Activated naive CD8-positive, alpha-beta T cell treated with anti-CD3 and anti-CD28 coated beads for 36 hours (primary cell): ENCODE measurements around the gene PRADC1. TPM values are rescaled to one million over a fixed set of nuclear protein-coding genes. Genes with fewer than 3 reads are reported as not detected.

ENCODE experiments used
- DNase-seq: peaks from one replicate; pipeline ENCODE4 v3.0.0; 2021
- H3K27ac Mint-ChIP-seq: one replicate; pipeline ENCODE4 v1.8.0; 2022; ENCODE audit warnings: mild to moderate bottlenecking, moderate library complexity, mixed read lengths
- H3K27me3 Mint-ChIP-seq: one replicate; pipeline ENCODE4 v1.8.0; 2022; ENCODE audit warnings: mild to moderate bottlenecking, mixed read lengths
- H3K36me3 Mint-ChIP-seq: one replicate; pipeline ENCODE4 v1.8.0; 2021; ENCODE audit warnings: mild to moderate bottlenecking, mixed read lengths
- H3K4me1 Mint-ChIP-seq: one replicate; pipeline ENCODE4 v1.8.0; 2021; ENCODE audit warnings: mixed read lengths
- H3K4me3 Mint-ChIP-seq: one replicate; pipeline ENCODE4 v1.8.0; 2022; ENCODE audit warnings: mild to moderate bottlenecking, moderate library complexity, mixed read lengths
- H3K9me3 Mint-ChIP-seq: one replicate; pipeline ENCODE4 v1.8.0; 2022; ENCODE audit warnings: mixed read lengths
- total RNA-seq, 2 experiments: library from RNA; stranded (reverse); gene quantifications; one replicate each; pipeline ENCODE4 v1.2.3, GENCODE V29; 2021

PRADC1 gene
- 10 to 100 TPM; 19.6 to 20.9 TPM for total RNA-seq

DNA sequence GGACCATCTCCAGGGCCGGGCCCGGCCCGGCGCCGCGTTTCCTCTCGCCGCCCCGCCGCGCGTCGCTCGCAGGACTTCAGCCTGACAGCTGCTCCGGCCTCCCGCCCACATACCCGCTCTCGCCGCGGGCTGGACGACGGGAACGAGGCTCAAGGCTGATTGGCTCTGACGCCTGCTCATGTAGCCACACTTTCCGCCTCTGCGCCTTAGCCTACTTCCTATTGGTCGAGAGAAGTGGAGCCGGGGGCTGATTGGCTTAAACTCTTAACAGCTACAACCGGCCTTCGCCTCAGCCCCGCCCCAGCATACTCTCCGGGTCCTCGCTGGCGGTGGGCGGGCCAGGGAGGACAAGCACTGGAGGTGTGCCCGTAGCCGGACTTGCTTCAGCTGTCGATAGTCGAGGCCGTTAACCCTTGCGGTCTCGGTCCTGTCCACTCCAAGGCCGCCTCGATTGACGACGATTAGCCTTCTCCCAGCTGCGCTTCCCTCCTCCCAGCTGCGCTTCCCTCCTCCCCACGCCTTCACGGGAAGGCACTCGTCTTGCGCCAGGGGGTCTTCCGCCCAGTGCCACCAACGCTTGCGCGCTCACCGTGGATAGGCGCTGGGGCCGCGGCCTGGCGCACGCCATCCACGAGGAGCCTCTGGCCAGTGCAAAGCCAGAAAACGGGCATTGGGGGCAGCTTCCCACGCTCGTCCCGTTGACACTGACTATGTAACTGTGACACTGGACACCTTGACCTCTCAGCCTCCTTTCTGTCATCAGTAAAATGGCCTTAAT lies at the start of gene PRADC1:
TSS of gene PRADC1 (minus strand) at position 86 of the 778 bp plus-strand sequence. CDS start at position 7, 79 bp downstream.
- H3K27me3 Mint-ChIP-seq = no peaks in the 10 kb centered on the region
- peaks cover 24% of the 10 kb centered on the region for H3K4me1 Mint-ChIP-seq
- H3K4me3 Mint-ChIP-seq = peak within 1 kb of the TSS; percentile 99
- peaks cover 35% of the 10 kb centered on the region for H3K36me3 Mint-ChIP-seq
- H3K27ac Mint-ChIP-seq = peak within 1 kb of the TSS; percentile 94
- no peaks in the 10 kb centered on the region for H3K9me3 Mint-ChIP-seq
- peak; percentile 92 for DNase-seq

DNA sequence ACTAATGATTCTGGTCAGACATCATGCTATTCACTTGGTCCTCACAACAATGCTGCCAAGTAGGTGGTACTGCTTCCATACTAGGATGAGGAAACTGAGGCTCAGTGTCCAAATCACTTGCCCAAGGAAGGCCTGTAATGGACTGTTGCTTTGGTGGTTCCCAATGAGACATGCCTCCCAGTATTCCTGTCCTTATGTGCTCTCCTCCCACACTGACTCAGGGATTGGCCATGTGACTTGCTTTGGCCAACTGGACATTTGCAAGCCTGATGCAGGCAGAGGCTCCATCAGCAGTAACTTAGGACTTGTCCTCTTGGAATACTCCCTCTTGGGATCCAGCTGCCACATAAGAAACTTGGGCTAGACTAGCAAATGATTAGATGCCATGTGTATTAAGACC lies 48.2 kb upstream of the PRADC1 start:
- no peak overlapping the region for H3K27ac Mint-ChIP-seq
- peaks cover 25% of the 10 kb centered on the region for H3K4me1 Mint-ChIP-seq
- H3K27me3 Mint-ChIP-seq = no peaks in the 10 kb centered on the region
- no peak for DNase-seq
- H3K36me3 Mint-ChIP-seq = peaks cover 40% of the 10 kb centered on the region
- H3K9me3 Mint-ChIP-seq = no peaks in the 10 kb centered on the region
- H3K4me3 Mint-ChIP-seq = no peak overlapping the region

GRCh38 chr2:73279852-73280251 lies 46.8 kb upstream of the PRADC1 start:
- peaks cover 42% of the 10 kb centered on the region for H3K36me3 Mint-ChIP-seq
- peaks cover 18% of the 10 kb centered on the region for H3K4me1 Mint-ChIP-seq
- H3K27ac Mint-ChIP-seq = no peak overlapping the region
- no peak for DNase-seq
- no peaks in the 10 kb centered on the region for H3K27me3 Mint-ChIP-seq
- no peaks in the 10 kb centered on the region for H3K9me3 Mint-ChIP-seq
- H3K4me3 Mint-ChIP-seq = no peak overlapping the region

DNA sequence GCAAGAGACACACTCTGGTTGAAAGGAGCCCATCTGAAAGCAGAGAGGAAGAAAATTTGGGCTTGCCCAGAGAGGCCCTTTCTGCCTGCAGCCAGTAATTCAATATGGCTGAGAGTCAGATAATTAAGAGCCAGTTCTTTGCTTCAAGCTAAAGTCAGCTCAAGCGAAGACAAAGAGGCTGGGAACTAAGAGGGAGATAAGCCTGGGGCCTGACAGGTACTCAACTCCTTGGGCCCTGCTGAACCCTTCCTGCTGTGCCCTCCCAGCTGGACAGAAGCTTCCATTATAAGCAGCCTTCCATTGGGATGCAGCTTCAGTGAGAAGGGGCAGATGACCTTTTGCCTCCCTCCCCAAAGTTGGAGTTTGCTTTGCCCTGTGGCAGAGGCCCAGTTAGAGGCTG lies 39.2 kb upstream of the PRADC1 start:
- no peak overlapping the region for H3K27ac Mint-ChIP-seq
- H3K27me3 Mint-ChIP-seq = no peaks in the 10 kb centered on the region
- DNase-seq = no peak
- H3K4me3 Mint-ChIP-seq = no peak overlapping the region
- H3K36me3 Mint-ChIP-seq = peaks cover 32% of the 10 kb centered on the region
- peaks cover 13% of the 10 kb centered on the region for H3K4me1 Mint-ChIP-seq
- H3K9me3 Mint-ChIP-seq = no peaks in the 10 kb centered on the region

- Mint-ChIP-seq H3K27ac (no peak overlapping the region), H3K9me3 (no peaks in the 10 kb centered on the region), H3K27me3 (no peaks in the 10 kb centered on the region), H3K4me3 (peak overlapping the region; percentile 60), H3K36me3 (peaks cover 30% of the 10 kb centered on the region), H3K4me1 (peaks cover 17% of the 10 kb centered on the region)
- no peak for DNase-seq
Measured at GRCh38 chr2:73269686-73270465, 36.8 kb upstream of the PRADC1 start.

DNA sequence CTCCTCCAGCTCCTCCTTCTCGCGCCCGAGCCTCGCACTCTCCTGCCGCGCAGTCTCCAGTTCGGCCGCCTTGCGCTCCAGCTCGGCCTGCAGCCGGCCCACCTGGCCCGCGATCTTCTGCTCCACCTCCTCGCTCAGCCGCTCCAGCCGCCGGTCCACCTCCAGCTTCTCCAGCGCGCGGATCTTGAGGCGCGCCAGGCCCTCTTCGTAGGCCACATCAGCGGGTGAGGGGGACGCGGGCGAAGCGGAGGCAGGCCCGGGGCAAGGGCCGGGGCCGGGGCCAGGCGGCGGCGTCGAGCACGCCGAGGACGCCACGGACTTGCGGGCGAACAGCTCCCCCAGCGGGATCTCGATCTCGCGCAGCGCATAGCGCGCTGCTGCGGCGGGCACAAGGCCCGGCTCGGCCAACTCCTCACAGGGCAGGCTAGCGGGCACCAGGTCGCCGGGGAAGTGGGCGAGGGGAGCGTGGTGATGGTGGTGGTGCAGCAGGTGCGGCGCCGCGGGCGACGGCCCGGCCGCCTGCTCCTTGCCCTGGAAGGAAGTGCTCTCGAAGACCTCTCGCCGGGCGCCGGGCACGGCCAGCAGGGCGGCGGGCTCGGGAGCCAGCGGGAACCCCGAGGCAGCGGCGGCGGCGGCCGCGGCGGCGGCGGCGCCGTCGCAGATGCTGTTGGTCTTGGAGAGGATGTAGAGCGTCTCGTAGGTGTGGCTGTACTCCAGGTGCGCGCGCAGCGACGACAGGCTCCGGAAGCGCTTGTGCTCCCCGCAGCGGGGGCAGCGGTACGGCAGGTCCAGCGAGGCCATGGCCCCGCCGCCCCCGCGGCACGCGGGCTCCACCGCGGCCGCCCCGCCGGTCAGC lies 36.0 kb upstream of the PRADC1 start:
- no peaks in the 10 kb centered on the region for H3K27me3 Mint-ChIP-seq
- no peaks in the 10 kb centered on the region for H3K9me3 Mint-ChIP-seq
- peaks cover 32% of the 10 kb centered on the region for H3K36me3 Mint-ChIP-seq
- H3K27ac Mint-ChIP-seq = no peak overlapping the region
- DNase-seq = peak; percentile 73
- peak overlapping the region; percentile 25 for H3K4me3 Mint-ChIP-seq
- H3K4me1 Mint-ChIP-seq = peaks cover 17% of the 10 kb centered on the region

DNA sequence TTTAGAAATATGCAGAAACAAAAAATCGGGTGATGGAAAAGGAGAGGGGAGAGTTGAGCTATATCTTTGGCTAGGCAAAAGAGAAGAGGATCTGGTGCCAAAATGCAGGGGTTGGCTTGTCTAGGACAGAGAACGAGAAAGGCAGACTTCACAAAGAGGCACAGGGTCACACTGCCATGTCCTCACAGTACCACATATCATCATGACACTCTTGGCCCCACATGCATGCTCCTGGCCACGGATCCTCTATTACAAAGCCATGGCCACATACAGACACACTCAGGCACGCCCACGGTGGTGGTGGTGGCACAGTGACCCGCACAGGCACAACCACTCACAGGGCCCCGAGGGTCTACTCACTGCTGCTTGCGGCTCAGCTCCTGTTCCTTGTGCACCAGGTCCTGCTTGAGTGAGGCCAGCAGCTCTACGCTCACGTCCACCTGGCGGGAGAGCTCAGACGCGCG lies 35.4 kb upstream of the PRADC1 start:
- peaks cover 17% of the 10 kb centered on the region for H3K4me1 Mint-ChIP-seq
- H3K9me3 Mint-ChIP-seq = no peaks in the 10 kb centered on the region
- H3K4me3 Mint-ChIP-seq = peak overlapping the region; percentile 38
- no peaks in the 10 kb centered on the region for H3K27me3 Mint-ChIP-seq
- DNase-seq = no peak
- peak overlapping the region; percentile 0 for H3K27ac Mint-ChIP-seq
- peaks cover 30% of the 10 kb centered on the region for H3K36me3 Mint-ChIP-seq

- Mint-ChIP-seq H3K4me3 (no peak overlapping the region), H3K9me3 (no peaks in the 10 kb centered on the region), H3K36me3 (peaks cover 30% of the 10 kb centered on the region), H3K27ac (no peak overlapping the region), H3K27me3 (no peaks in the 10 kb centered on the region), H3K4me1 (peaks cover 17% of the 10 kb centered on the region)
- DNase-seq = no peak
Measured at GRCh38 chr2:73267008-73267407, 34.0 kb upstream of the PRADC1 start.

GRCh38 chr2:73266061-73266901 lies 33.2 kb upstream of the PRADC1 start:
- no peak for DNase-seq
- Mint-ChIP-seq H3K4me1 (peaks cover 17% of the 10 kb centered on the region), H3K9me3 (no peaks in the 10 kb centered on the region), H3K27me3 (no peaks in the 10 kb centered on the region), H3K4me3 (no peak overlapping the region), H3K36me3 (peaks cover 30% of the 10 kb centered on the region), H3K27ac (no peak overlapping the region)

GRCh38 chr2:73265298-73266060 lies 32.4 kb upstream of the PRADC1 start:
- no peak overlapping the region for H3K27ac Mint-ChIP-seq
- no peak overlapping the region for H3K4me3 Mint-ChIP-seq
- no peaks in the 10 kb centered on the region for H3K27me3 Mint-ChIP-seq
- peaks cover 26% of the 10 kb centered on the region for H3K36me3 Mint-ChIP-seq
- no peak for DNase-seq
- peaks cover 17% of the 10 kb centered on the region for H3K4me1 Mint-ChIP-seq
- H3K9me3 Mint-ChIP-seq = no peaks in the 10 kb centered on the region

DNA sequence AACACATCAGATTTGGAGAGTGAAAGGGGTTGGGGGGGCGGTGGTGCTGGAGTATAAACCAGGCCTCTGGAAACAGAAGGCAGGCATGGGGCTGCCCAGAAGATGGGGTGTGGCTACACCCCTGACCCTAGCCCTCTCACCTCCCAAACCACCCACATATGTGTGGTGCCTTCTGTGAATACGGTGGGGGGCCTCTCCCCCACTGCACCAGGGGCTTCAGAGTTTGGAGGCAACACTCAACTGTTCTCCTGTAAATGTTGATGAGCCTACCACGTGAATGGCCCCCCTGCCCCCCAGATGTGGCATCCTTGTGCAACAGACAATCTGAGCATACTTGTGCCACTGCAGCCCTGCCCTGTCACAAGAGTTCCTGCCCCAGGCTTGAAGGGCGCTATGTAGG lies 31.7 kb upstream of the PRADC1 start:
- DNase-seq = no peak
- no peak overlapping the region for H3K4me3 Mint-ChIP-seq
- peaks cover 13% of the 10 kb centered on the region for H3K4me1 Mint-ChIP-seq
- H3K9me3 Mint-ChIP-seq = no peaks in the 10 kb centered on the region
- H3K36me3 Mint-ChIP-seq = peaks cover 23% of the 10 kb centered on the region
- H3K27me3 Mint-ChIP-seq = no peaks in the 10 kb centered on the region
- no peak overlapping the region for H3K27ac Mint-ChIP-seq

- Mint-ChIP-seq H3K27ac (no peak overlapping the region), H3K4me1 (peaks cover 11% of the 10 kb centered on the region), H3K9me3 (no peaks in the 10 kb centered on the region), H3K4me3 (no peak overlapping the region), H3K36me3 (peaks cover 24% of the 10 kb centered on the region), H3K27me3 (no peaks in the 10 kb centered on the region)
- DNase-seq = no peak
Measured at GRCh38 chr2:73264332-73264606, 31.2 kb upstream of the PRADC1 start.

GRCh38 chr2:73263540-73264331 lies 30.7 kb upstream of the PRADC1 start:
- no peak overlapping the region for H3K4me3 Mint-ChIP-seq
- no peaks in the 10 kb centered on the region for H3K9me3 Mint-ChIP-seq
- no peaks in the 10 kb centered on the region for H3K27me3 Mint-ChIP-seq
- H3K36me3 Mint-ChIP-seq = peaks cover 23% of the 10 kb centered on the region
- no peak overlapping the region for H3K27ac Mint-ChIP-seq
- peaks cover 11% of the 10 kb centered on the region for H3K4me1 Mint-ChIP-seq
- DNase-seq = no peak
